B cell (primary cell): ENCODE data around the gene C1QBP. TPM values are rescaled to one million over a fixed set of nuclear protein-coding genes. Genes with fewer than 3 reads are reported as not detected.

ENCODE experiments used
- ATAC-seq: fragments of 200-7000 bp; cut with Tn5 transposase; one replicate; pipeline ENCODE4 v1.10.0; 2021; ENCODE audit warnings: low read depth, mild to moderate bottlenecking, moderate number of reproducible peaks, moderate library complexity
- CTCF ChIA-PET: fragments of 350-600 bp; sonication (Branson Sonifier 250); formaldehyde crosslinking; loops from one replicate; lab custom pipeline; 2021; ENCODE audit warnings: antibody characterized with exemption, inconsistent platforms; lab: Charles Lee
- POLR2A ChIA-PET: fragments of 350-600 bp; sonication (Branson Sonifier 250); formaldehyde crosslinking; loops from one replicate; lab custom pipeline; 2021; ENCODE audit warnings: antibody characterized with exemption; lab: Charles Lee
- DNase-seq: peaks from one replicate; pipeline ENCODE4 v3.0.0; 2013
- H2AFZ ChIP-seq: 2 replicates; pipeline ENCODE4 v1.6.1; 2012; ENCODE audit warnings: mild to moderate bottlenecking, low read depth, low read length; ENCODE audit not compliant: insufficient read depth, poor library complexity, severe bottlenecking
- H3K27ac ChIP-seq, 2 donors: 1 replicate in 1 of 2; 2 replicates in 1 of 2; pipeline ENCODE4 v1.5.1; 2012 to 2013; ENCODE audit warnings: low read length in 2 of 2, mild to moderate bottlenecking in 2 of 2, moderate library complexity in 1 of 2
- H3K27me3 ChIP-seq, 4 experiments: fragments of 200-600 bp in 1 of 4; sonication (generic) in 1 of 4; replicated peaks in 1 of 4; 1 replicate in 2 of 4; 2 replicates in 2 of 4; pipeline versions ENCODE4 v1.6.1 to v1.7.0; 2013 to 2016; ENCODE audit warnings: low read length in 3 of 4, mild to moderate bottlenecking in 2 of 4, mixed read lengths in 1 of 4, moderate library complexity in 1 of 4; ENCODE audit not compliant: insufficient read depth in 4 of 4, control insufficient read depth in 3 of 4; ENCODE audit errors: control extremely low read depth in 1 of 4
- H3K36me3 ChIP-seq, 2 experiments: replicated peaks in 1 of 2; 1 replicate in 1 of 2; 2 replicates in 1 of 2; pipeline versions ENCODE4 v1.6.1 to v1.7.1; 2013; ENCODE audit warnings: low read length in 1 of 2; ENCODE audit not compliant: insufficient read depth in 2 of 2, control insufficient read depth in 1 of 2; ENCODE audit errors: control extremely low read depth in 1 of 2, extremely low read depth in 1 of 2
- H3K4me1 ChIP-seq, 2 donors: fragments of 200-600 bp in 1 of 2; sonication (generic) in 1 of 2; 1 replicate in 1 of 2; 2 replicates in 1 of 2; pipeline versions ENCODE4 v1.5.1 to v1.6.1; 2013 to 2017; ENCODE audit warnings: low read length in 2 of 2; ENCODE audit not compliant: control insufficient read depth in 2 of 2, insufficient read depth in 2 of 2
- H3K4me2 ChIP-seq: replicated peaks from 2 replicates; pipeline ENCODE3; 2012; ENCODE audit warnings: mild to moderate bottlenecking, low read depth, low read length; ENCODE audit not compliant: poor library complexity, severe bottlenecking
- H3K4me3 ChIP-seq, 5 experiments: fragments of 200-600 bp in 1 of 5; sonication (generic) in 1 of 5; 1 replicate in 3 of 5; 2 replicates in 2 of 5; pipeline versions ENCODE4 v1.5.1 to v1.7.0; 2011 to 2016; ENCODE audit warnings: low read length in 4 of 5, mild to moderate bottlenecking in 4 of 5, low read depth in 2 of 5, control low read depth in 1 of 5, moderate library complexity in 1 of 5; ENCODE audit not compliant: insufficient read depth in 1 of 5; ENCODE audit errors: control extremely low read depth in 1 of 5, extremely low read depth in 1 of 5
- H3K79me2 ChIP-seq: fragments of 200-600 bp; sonication (generic); one replicate; pipeline ENCODE4 v1.6.0; 2016; ENCODE audit warnings: low read length; ENCODE audit not compliant: control insufficient read depth, insufficient read depth
- H3K9ac ChIP-seq: fragments of 200-600 bp; sonication (generic); 2 replicates; pipeline ENCODE4 v1.6.1; 2017; ENCODE audit warnings: mild to moderate bottlenecking, low read length, moderate library complexity
- H3K9me3 ChIP-seq, 3 donors: one replicate each; pipeline versions ENCODE4 v1.6.1 to v1.7.1; 2013; ENCODE audit warnings: low read length in 2 of 3; ENCODE audit not compliant: control insufficient read depth in 2 of 3, insufficient read depth in 1 of 3; ENCODE audit errors: control extremely low read depth in 1 of 3
- H4K20me1 ChIP-seq: 2 replicates; pipeline ENCODE4 v1.6.0; 2012; ENCODE audit warnings: mild to moderate bottlenecking, low read length; ENCODE audit not compliant: insufficient read depth, control insufficient read depth, poor library complexity, severe bottlenecking
- H3K27ac Mint-ChIP-seq: one replicate; pipeline ENCODE4 v1.8.0; 2021; ENCODE audit warnings: mixed read lengths
- H3K27me3 Mint-ChIP-seq: one replicate; pipeline ENCODE4 v1.8.0; 2021; ENCODE audit warnings: mixed read lengths
- H3K4me1 Mint-ChIP-seq: one replicate; pipeline ENCODE4 v1.8.0; 2021; ENCODE audit warnings: mixed read lengths
- H3K4me3 Mint-ChIP-seq: one replicate; pipeline ENCODE4 v1.8.0; 2021; ENCODE audit warnings: mixed read lengths
- H3K9me3 Mint-ChIP-seq: one replicate; pipeline ENCODE4 v1.8.0; 2022; ENCODE audit warnings: mixed read lengths; ENCODE audit not compliant: insufficient read depth
- EZH2 ChIP-seq: IDR thresholded peaks from 2 replicates; pipeline ENCODE4 v1.6.1; 2012; ENCODE audit warnings: borderline replicate concordance, low read depth, mild to moderate bottlenecking, moderate library complexity, low read length; ENCODE audit not compliant: insufficient read depth, poor library complexity, severe bottlenecking
- WGBS: methylation state at CpG from one replicate; pipeline ENCODE4 v1.1.5; 2013; ENCODE audit warnings: missing lambda C conversion rate; ENCODE audit not compliant: insufficient coverage; 5-methylcytosine and 5-hydroxymethylcytosine counted together
- intact Hi-C: fragments of 100-400 bp; cut with micrococcal nuclease; formaldehyde crosslinking; loops from one replicate; pipeline ENCODE4 v1.10.0; 2022
- polyA plus RNA-seq: library from polyadenylated mRNA; depleted of rRNA; stranded (reverse); fragments of >200 nt; gene quantifications from 2 replicates; pipeline ENCODE4 v1.2.3, GENCODE V29; 2012
- total RNA-seq, 2 donors: library from RNA; stranded (reverse); fragments of 120-200 nt in 1 of 2; gene quantifications; 1 replicate in 1 of 2; 2 replicates in 1 of 2; pipeline versions ENCODE4 v1.2.3 to v1.2.4, GENCODE V29; 2013 to 2022
- TF ChIP-seq, protein P1 (sequence below): fragments of 200-600 bp; IDR thresholded peaks from one replicate; pipeline ENCODE4 v1.8.0; 2022; ENCODE audit warnings: antibody characterized with exemption, mild to moderate bottlenecking

The C1QBP gene
- total and polyA plus RNA-seq, 2 donors (not counting 1 experiment from before 2014, with no cell fraction given) = 60.3 to 62.2 TPM

DNA sequence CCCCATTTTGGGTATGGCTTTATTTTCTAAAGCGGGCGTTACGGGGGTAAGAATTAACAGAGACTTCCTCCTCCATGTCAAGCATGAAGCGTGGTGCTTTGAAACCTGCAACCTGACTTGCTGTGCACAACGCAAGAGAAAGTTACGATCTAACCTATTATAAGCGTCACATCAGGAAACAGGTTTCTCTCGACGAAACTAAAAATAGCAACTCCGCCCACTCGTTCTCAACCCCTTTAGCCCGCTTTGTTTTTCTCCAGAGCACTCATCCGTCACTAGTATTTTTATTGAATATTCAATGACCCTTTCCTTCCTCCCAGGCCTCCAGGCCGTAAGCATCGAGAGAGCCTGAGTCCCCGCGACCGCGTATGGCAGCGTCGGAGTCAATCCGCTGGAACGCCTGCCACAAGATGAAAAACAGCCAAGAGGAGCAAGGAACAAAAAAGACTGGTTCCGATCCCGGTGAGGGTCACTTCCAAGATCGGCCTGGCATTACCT lies 20.0 kb downstream of the C1QBP start:
- POLR2A ChIA-PET = interaction anchor here (0.7 to 1.5 kb wide), 10 partner anchors 17 to 1275 kb away, joined by 3 to 11 read pairs (median 3); partner anchors contain the start of genes C1QBP, DERL2, DHX33 and MIS12
- peak overlapping the region; percentile 71 for H2AFZ ChIP-seq
- Mint-ChIP-seq H3K27me3 (no peaks in the 10 kb centered on the region), H3K27ac (peak overlapping the region; percentile 99), H3K4me3 (peak overlapping the region; percentile 94), H3K9me3 (no peaks in the 10 kb centered on the region), H3K4me1 (peaks cover 51% of the 10 kb centered on the region)
- peak overlapping the region; percentile 98 to 100 for H3K27ac ChIP-seq
- CTCF ChIA-PET = interaction anchor here (0.7 to 3.5 kb wide), 2 partner anchors 21 to 170 kb away, joined by 5 to 35 read pairs; partner anchors contain the start of gene C1QBP
- H3K79me2 ChIP-seq = peaks cover 79% of the 10 kb centered on the region
- intact Hi-C loops = loop anchor here (2.0 to 10.0 kb wide), 4 partner anchors 54 to 304 kb away; partner anchors contain the start of genes USP6 and ZNF232
- no peak for TF ChIP-seq EZH2
- TF ChIP-seq, protein P1, sequence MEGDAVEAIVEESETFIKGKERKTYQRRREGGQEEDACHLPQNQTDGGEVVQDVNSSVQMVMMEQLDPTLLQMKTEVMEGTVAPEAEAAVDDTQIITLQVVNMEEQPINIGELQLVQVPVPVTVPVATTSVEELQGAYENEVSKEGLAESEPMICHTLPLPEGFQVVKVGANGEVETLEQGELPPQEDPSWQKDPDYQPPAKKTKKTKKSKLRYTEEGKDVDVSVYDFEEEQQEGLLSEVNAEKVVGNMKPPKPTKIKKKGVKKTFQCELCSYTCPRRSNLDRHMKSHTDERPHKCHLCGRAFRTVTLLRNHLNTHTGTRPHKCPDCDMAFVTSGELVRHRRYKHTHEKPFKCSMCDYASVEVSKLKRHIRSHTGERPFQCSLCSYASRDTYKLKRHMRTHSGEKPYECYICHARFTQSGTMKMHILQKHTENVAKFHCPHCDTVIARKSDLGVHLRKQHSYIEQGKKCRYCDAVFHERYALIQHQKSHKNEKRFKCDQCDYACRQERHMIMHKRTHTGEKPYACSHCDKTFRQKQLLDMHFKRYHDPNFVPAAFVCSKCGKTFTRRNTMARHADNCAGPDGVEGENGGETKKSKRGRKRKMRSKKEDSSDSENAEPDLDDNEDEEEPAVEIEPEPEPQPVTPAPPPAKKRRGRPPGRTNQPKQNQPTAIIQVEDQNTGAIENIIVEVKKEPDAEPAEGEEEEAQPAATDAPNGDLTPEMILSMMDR = no peak
- peak overlapping the region; percentile 97 for H3K9ac ChIP-seq
- H3K27me3 ChIP-seq = no peaks in the 10 kb centered on the region
- WGBS = under 1% methylated on average over 25 of the region's 26 CpGs
- peak overlapping the region; percentile 78 for H3K4me2 ChIP-seq
- peak overlapping the region; percentile 93 to 100 (median 99) for H3K4me3 ChIP-seq
- no peaks in the 10 kb centered on the region for H3K9me3 ChIP-seq
- DNase-seq (peak; percentile 93), ATAC-seq (peak; percentile 48)
- H3K36me3 ChIP-seq = peaks cover 15 to 62% of the 10 kb centered on the region in 2 experiments
- peaks cover 51% of the 10 kb centered on the region for H4K20me1 ChIP-seq
- H3K4me1 ChIP-seq = peaks cover 25 to 35% of the 10 kb centered on the region in 2 donors

DNA sequence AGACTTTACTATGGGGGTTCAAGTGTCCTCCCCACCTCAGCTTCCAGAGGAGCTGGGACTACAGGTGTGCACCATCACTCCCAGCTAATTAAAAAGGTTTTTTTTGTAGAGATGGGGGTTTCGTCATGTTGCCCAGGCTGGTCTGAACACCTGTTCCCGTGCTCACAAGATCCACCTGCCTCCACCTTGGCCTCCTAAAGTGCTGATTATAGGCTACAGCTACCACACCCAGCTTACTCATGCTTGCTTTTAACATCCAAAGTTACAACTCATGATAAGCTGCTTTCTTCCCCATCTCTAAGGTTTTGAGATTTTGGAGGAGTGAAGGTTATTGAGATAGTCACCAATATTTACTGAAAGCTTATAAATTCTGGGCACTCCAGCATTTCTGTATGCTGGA lies 22.1 kb downstream of the C1QBP start:
- H3K4me1 ChIP-seq = peaks cover 25 to 39% of the 10 kb centered on the region in 2 donors
- H3K4me2 ChIP-seq = peak overlapping the region; percentile 59
- H3K4me1 Mint-ChIP-seq = peaks cover 56% of the 10 kb centered on the region
- H3K79me2 ChIP-seq = peaks cover 81% of the 10 kb centered on the region
- ATAC-seq = no peak
- peak overlapping the region; percentile 56 for H3K27ac Mint-ChIP-seq
- TF ChIP-seq, protein P1 = no peak
- no peak for TF ChIP-seq EZH2
- H3K4me3 Mint-ChIP-seq = peak overlapping the region; percentile 53
- WGBS = 100% methylated on average over 1 of the region's 2 CpGs
- peaks cover 56% of the 10 kb centered on the region for H4K20me1 ChIP-seq
- H3K9me3 ChIP-seq = no peaks in the 10 kb centered on the region
- no peak overlapping the region for H3K9ac ChIP-seq
- no peak overlapping the region for H2AFZ ChIP-seq
- DNase-seq = no peak
- CTCF ChIA-PET = interaction anchor here (3.5 kb wide), 1 partner anchor 23 kb away, joined by 35 read pairs; the partner anchor contains the start of gene C1QBP
- peak overlapping the region; percentile 60 to 74 for H3K27ac ChIP-seq
- H3K9me3 Mint-ChIP-seq = no peaks in the 10 kb centered on the region
- H3K4me3 ChIP-seq = peak overlapping the region in 1 of 5 experiments; percentile 17
- POLR2A ChIA-PET = interaction anchor here (0.7 kb wide), 2 partner anchors 85 to 1423 kb away, joined by 3 to 4 read pairs; no protein-coding TSS in a partner anchor
- peaks cover 14 to 62% of the 10 kb centered on the region in 2 experiments for H3K36me3 ChIP-seq
- no peaks in the 10 kb centered on the region for H3K27me3 ChIP-seq
- intact Hi-C loops = loop anchor here (5.0 to 10.0 kb wide), 3 partner anchors 52 to 302 kb away; partner anchors contain the start of genes USP6 and ZNF232
- no peaks in the 10 kb centered on the region for H3K27me3 Mint-ChIP-seq
